ENCODE measurements around the gene REEP6. TPM values are rescaled to one million over a fixed set of nuclear protein-coding genes. Genes with fewer than 3 reads are reported as not detected.

Gene REEP6
- total and polyA plus RNA-seq, 2 of the 8 experiments (the other 6 are each of a cell fraction or from before 2014, with no cell fraction given): 12.6 to 20.7 TPM

- no peak for TF ChIP-seq MAFK (IDR thresholded peaks at IDR 0.05; ENCODE audit: low read depth, low read length)
- TF ChIP-seq CBX8 (IDR thresholded peaks at IDR 0.05; ENCODE audit: borderline replicate concordance, low read depth, low read length): no peak
- TF ChIP-seq SRF (IDR thresholded peaks at IDR 0.05; ENCODE audit: low read depth, low read length): no peak
- TF ChIP-seq ASH2L (IDR thresholded peaks at IDR 0.05; ENCODE audit: low read length): peak; percentile 50
- TF ChIP-seq SIN3A (conservative IDR thresholded peaks at IDR 0.05 in 1 of 2, IDR thresholded peaks at IDR 0.05 in 1 of 2; ENCODE audit: low read depth in 1 of 2, low read length in 2 of 2): no peak; a peak in 1 of 4 replicates
- TF ChIP-seq, protein P1, sequence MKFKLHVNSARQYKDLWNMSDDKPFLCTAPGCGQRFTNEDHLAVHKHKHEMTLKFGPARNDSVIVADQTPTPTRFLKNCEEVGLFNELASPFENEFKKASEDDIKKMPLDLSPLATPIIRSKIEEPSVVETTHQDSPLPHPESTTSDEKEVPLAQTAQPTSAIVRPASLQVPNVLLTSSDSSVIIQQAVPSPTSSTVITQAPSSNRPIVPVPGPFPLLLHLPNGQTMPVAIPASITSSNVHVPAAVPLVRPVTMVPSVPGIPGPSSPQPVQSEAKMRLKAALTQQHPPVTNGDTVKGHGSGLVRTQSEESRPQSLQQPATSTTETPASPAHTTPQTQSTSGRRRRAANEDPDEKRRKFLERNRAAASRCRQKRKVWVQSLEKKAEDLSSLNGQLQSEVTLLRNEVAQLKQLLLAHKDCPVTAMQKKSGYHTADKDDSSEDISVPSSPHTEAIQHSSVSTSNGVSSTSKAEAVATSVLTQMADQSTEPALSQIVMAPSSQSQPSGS (IDR thresholded peaks at IDR 0.05; ENCODE audit: low read length): no peak
- TF ChIP-seq POU5F1 (IDR thresholded peaks at IDR 0.05; ENCODE audit: low read depth, low read length): no peak
- no peak for TF ChIP-seq CHD1 (IDR thresholded peaks at IDR 0.05; ENCODE audit: low read depth, low read length)
- no peak; the same call in 1 of the 2 replicates for TF ChIP-seq SUZ12 (IDR thresholded peaks at IDR 0.05; ENCODE audit: low read length)
Measured at GRCh38 chr19:1445185-1445931, 45.6 kb upstream of the REEP6 start (continued).

Measured in H1 (cell line).